HTR-8/SVneo (cell line): ENCODE data around the gene ATPAF2.
"Not testable (repeated sequence)": the region's sequence is repeated elsewhere in the genome, so short reads cannot be mapped to it uniquely, and the experiment has no call there.

Experiments used
- DNase-seq: peaks from one replicate; pipeline ENCODE4 v3.0.0; 2011; ENCODE audit warnings: low spot score, mixed read lengths; ENCODE audit not compliant: insufficient read length
- FAIRE-seq: peaks from 2 replicates; lab custom pipeline; 2011; peaks lifted over from hg19 to GRCh38; lab: Jason Lieb, UNC

The ATPAF2 gene

GRCh38 chr17:18015593-18015992 is 23.4 kb downstream of the ATPAF2 start:
- FAIRE-seq (peak; percentile 31), DNase-seq (no peak)

DNA sequence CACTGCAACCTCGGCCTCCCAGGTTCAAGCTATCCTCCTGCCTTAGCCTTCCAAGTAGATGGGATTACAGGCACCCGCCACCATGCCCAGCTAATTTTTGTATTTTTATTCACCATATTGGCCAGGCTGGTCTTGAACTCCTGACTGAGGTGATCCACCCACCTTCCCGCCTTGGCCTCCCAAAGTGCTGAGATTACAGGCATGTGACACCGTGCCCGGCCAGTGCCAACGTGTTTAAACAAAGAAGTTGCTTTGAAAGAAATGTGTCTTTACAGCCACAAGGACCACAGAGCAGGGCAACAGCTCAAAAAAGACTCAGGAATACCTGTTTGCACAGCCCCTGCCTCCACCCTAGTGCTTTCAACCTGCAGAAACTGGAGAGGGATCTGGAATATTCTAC is 25.0 kb downstream of the ATPAF2 start:
- DNase-seq, result no peak
- no peak for FAIRE-seq

DNA sequence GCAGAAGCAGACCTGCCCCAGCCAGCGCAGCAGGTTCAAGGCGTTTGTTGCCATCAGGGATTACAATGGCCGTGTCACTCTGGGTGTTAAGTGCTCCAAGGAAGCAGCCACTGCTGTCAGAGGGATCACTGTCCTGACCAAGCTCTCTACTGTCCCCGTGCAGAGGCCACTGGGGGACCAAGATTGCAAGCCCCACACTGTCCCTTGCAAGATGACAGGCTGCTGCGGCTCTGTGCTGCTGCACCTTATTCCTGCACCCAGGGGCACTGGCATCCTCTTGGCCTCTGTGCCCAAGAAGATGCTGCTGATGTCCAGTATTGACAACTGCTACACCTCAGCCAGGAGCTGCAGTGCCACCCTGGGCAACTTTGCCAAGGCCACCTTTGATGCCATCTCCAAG is 27.7 kb downstream of the ATPAF2 start:
- DNase-seq, result no peak
- FAIRE-seq, result no peak

GRCh38 chr17:18009609-18010420 is 29.2 kb downstream of the ATPAF2 start:
- DNase-seq, result no peak
- FAIRE-seq, result peak; percentile 57

DNA sequence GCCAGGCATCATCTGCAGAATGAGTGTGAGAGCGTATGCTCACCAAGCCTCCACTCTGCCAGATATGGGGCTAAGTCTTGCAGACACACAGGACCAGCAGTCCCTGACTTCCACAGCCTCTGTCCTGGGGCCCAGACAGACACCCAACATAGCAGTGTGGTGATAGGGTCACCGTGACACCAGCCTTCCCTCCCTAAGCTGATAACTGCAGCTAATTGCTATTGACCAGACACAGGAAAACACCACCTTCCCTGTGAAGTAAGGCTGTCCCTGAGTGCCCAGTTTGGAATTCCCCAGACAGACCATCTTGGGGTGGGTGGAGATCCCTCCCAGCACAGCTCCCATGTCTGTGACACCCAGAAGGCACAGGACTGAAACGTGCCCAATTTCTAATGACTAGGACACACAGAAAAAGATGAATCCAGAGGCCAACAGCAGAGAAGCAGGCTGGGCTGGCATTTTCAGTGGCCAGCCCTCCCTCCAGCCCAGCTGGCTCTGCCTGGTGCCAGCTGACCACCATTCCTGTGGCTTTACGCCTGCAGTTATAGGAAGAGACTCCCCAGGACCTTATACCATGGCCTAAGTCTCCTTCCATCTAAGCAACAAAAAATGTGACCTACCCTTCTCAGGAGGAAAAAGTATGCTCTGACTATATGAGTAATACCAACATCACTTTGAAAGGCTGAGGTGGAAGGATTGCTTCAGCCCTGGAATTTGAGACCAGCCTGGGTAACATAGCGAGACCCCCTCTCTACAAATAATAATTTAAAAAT is 30.3 kb downstream of the ATPAF2 start:
- FAIRE-seq, result peak; percentile 28
- peak; percentile 53 for DNase-seq

DNA sequence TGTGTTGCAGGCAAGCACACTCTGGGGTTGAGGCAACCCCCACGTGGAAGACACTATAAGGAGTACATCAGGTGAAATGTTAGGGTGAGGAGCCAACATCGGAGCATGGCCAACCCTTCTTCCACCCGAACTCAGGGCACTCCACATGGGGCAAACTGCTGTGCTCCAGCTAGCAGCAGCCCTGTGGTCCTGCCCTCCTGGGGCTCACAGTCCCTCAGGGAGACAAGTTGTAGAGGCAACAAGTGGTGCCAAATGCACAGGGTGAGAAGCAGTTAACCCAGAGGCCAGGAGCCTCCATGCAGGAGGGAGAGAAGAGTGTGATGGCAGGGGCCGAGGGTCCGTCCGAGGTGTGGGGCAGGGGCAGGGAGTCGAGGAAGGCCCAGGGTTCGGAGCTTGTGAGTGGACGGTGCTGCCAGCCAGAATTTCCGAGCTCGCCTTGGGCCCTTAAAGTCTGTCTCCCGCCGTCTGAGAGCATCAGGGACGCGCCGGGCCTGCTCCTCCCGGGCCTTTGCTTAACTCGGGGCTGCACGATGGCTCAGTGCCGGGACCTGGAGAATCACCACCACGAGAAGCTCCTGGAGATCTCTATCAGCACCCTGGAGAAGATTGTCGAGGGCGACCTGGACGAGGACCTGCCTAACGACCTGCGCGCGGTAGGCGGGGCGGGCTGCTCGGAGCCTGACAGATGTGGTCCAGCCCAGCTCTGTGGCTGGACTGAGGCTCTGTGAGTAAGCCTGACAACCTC is 32.3 kb downstream of the ATPAF2 start:
- DNase-seq, result no peak
- peak; percentile 89 for FAIRE-seq

- no peak for FAIRE-seq
- no peak for DNase-seq
These were observed 33.5 kb downstream of the ATPAF2 start for GRCh38 chr17:18005496-18005895.

DNA sequence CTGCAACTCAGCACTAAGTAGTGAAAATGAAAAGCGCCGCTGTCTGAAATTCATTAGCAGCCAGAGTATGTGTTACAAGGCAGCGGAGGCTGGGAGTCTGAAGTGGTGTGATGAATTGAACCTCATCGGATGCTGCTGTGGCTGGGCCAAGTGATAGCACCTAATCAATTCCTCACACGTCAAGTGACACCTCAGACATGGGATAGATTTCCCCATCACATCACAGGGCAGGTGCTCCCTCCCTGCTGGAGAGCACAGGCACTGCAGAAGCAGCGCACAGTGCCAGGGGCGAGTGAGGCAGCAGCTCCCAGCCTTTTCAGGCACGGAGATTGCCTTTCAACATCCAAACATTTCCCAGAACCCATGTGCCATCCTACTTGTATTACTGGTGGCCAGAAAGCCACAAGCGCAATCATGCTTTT is 34.1 kb downstream of the ATPAF2 start:
- FAIRE-seq (no peak), DNase-seq (no peak)

GRCh38 chr17:18004345-18004744 is 34.6 kb downstream of the ATPAF2 start:
- DNase-seq, result no peak
- FAIRE-seq, result peak; percentile 86

GRCh38 chr17:18002171-18002570 is 36.8 kb downstream of the ATPAF2 start:
- DNase-seq (no peak), FAIRE-seq (peak; percentile 23)

GRCh38 chr17:18000030-18000408 is 38.9 kb downstream of the ATPAF2 start:
- DNase-seq (no peak), FAIRE-seq (peak; percentile 99)

- FAIRE-seq (no peak), DNase-seq (no peak)
These were observed 39.5 kb downstream of the ATPAF2 start for GRCh38 chr17:17999364-18000029.

- FAIRE-seq, result peak; percentile 4
- DNase-seq, result no peak
These were observed 40.0 kb downstream of the ATPAF2 start for GRCh38 chr17:17998934-17999333.

GRCh38 chr17:17995887-17996286 is 43.1 kb downstream of the ATPAF2 start:
- not testable (repeated sequence) for FAIRE-seq, DNase-seq

DNA sequence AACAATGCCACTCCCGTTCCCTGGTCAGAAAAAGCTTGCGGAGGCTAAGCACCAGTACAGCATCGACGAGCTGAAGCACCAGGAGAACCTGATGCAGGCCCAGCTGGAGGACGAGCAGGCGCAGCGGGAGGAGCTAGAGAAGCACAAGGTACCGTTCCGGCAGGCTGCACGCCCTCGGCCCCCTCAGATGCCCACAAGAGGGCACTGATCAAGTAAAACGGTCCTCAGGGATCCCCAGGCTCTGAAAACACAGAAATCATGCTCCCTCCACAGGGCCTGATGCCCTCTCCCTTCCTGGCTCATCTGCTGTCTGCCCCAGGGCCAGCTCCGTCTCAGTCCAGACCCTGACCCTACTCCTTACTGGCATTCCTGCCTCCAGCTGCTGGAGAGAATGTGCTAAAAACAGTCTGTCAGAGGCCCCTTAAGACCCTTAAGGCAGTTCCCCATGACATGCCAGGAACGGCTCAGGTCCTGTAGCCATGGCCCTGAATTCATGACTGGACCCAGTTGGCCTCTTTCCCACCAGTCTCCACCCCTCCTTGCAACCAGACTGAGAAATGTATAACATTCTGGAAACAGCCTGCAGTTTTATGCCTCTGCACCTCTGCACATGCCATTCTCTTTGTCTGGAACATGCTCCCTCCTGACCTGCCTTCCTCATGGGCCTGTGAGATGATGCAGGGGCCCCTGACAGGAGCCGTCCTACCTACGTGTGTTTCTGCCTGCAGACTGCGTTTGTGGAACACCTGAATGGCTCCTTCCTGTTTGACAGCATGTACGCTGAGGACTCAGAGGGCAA is 44.5 kb downstream of the ATPAF2 start:
- no peak for DNase-seq
- peak; percentile 72 for FAIRE-seq

DNA sequence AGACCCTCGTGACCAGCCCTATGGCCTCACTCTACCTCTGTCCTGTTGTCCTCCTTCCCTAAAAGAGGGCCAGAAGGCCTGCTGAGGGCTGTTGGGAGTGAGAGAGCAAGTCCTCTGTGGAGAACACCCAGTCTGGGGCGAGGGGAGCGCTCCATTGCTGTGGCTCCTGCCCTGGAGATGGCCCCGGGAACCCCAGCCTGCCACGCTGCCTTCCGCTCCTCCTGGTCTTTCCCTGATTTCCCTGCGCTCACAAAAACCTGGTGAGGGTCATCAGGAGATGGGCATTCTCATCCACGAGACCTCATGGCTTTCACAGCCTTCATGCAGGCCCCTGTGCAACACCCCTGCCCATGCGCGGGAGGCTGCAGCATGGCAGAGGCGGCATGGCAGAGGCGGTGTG is 45.1 kb downstream of the ATPAF2 start:
- FAIRE-seq (no peak), DNase-seq (no peak)

DNA sequence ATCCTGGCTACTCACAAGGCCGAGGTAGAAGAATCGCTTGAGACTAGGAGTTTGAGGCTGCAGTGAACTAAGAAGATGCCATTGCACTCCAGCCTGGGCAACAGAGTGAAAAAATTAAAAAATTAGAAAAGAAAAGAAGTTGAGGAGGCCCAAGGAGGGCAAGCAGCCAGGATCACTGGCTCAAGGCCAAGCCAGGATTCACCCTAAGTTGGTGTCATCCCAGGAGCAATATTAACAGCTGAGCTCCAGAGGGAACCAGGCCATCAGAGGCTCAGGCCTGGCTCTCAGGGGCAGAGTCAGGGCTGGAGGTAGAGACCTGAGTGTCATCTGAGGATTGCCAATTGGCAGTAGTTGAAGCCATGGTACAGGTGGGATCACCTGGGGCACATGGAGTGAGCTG is 45.6 kb downstream of the ATPAF2 start:
- FAIRE-seq (peak; percentile 4), DNase-seq (no peak)

DNA sequence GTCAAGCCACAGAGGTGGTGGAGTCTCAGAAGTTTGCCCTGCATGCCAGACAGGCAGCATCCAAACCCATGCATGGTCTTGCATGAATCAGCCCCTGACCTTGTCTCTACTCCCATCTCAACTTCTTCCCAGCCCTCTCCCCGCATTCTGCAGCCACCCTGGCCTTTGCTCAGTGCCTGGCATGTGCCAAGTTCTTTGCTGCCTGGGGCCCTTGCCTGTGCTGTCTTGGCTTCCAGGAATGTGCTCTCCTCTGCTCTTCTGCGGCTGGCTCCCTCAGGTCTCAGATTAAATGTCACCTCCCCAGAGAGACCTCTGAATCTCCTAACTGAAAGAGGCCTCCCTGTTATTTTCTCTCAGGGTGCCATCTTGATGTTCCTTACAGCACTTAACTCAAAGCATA is 48.7 kb downstream of the ATPAF2 start:
- no peak for DNase-seq

DNA sequence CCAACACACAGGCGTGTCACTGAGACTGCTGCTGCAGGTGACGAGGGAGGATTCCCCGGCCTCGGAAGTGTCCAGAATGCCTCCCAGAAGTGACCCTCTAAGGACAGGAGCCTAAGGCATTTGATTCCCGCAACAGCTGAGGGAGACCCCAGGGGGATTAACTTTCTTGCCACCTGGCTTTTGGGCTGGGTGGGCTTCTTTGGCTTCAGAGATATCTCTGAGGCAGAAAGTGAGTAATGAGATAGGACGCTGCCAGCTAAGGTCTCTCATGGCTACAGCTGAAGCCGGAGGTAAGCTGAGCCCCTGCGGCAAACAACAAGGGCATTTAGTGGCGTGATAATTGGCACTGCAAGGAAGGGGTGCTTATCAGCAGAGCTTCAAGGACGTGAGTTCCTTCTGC is 49.4 kb downstream of the ATPAF2 start:
- FAIRE-seq, result no peak
- no peak for DNase-seq

More for the DNA sequence above, 48.7 kb downstream of the ATPAF2 start:
- FAIRE-seq, result peak; percentile 94
